ENCODE results near the gene ZG16B. TPM values are rescaled to one million over a fixed set of nuclear protein-coding genes. Genes with fewer than 3 reads are reported as not detected.
A peak's percentile ranks its signal among the peaks of the same experiment; 100 is the strongest.

The ZG16B gene
- total RNA-seq = 0.37 TPM
- long read RNA-seq = 0 reads

GRCh38 chr16:2829501-2830354, at the start of gene ZG16B:
TSS of gene ZG16B (plus strand) at chr16:2830303. CDS start at chr16:2830442, 139 bp downstream.
- no peak for ATAC-seq
- intact Hi-C loops (cut with micrococcal nuclease) = no loop called here
- DNase-seq = no peak

GRCh38 chr16:2782583-2783351, 47.3 kb upstream of the ZG16B start:
- no peak for DNase-seq

GRCh38 chr16:2783581-2784357, 46.3 kb upstream of the ZG16B start:
- DNase-seq = no peak
- intact Hi-C loops (cut with micrococcal nuclease) = no loop called here
- no peak for ATAC-seq

More at GRCh38 chr16:2782583-2783351, 47.3 kb upstream of the ZG16B start:
- intact Hi-C loops (cut with micrococcal nuclease) = no loop called here
- no peak for ATAC-seq

- intact Hi-C loops (cut with micrococcal nuclease) = no loop called here
- ATAC-seq = no peak
- no peak for DNase-seq
Measured at GRCh38 chr16:2784358-2785100, 45.6 kb upstream of the ZG16B start.

GRCh38 chr16:2785101-2785991, 44.8 kb upstream of the ZG16B start:
- intact Hi-C loops (cut with micrococcal nuclease) = no loop called here
- ATAC-seq (peak; percentile 34), DNase-seq (no peak)

- ATAC-seq = no peak
- intact Hi-C loops (cut with micrococcal nuclease) = no loop called here
- DNase-seq = no peak
Measured at GRCh38 chr16:2786061-2786825, 43.9 kb upstream of the ZG16B start.

GRCh38 chr16:2786826-2787151, 43.3 kb upstream of the ZG16B start:
- ATAC-seq (no peak), DNase-seq (no peak)
- intact Hi-C loops (cut with micrococcal nuclease) = no loop called here

GRCh38 chr16:2787406-2787805, 42.7 kb upstream of the ZG16B start, which contains the start of gene PRSS33:
TSS of gene PRSS33 (minus strand) at chr16:2787560. CDS start at chr16:2786547, 1,013 bp downstream.
- no peak for DNase-seq
- intact Hi-C loops (cut with micrococcal nuclease) = no loop called here
- no peak for ATAC-seq

GRCh38 chr16:2787961-2788360, 42.1 kb upstream of the ZG16B start:
- intact Hi-C loops (cut with micrococcal nuclease) = no loop called here
- ATAC-seq = no peak
- DNase-seq = no peak

- ATAC-seq (no peak), DNase-seq (no peak)
- intact Hi-C loops (cut with micrococcal nuclease) = no loop called here
Measured at GRCh38 chr16:2790631-2791030, 39.5 kb upstream of the ZG16B start.

- ATAC-seq (no peak), DNase-seq (no peak)
- intact Hi-C loops (cut with micrococcal nuclease) = no loop called here
Measured at GRCh38 chr16:2791174-2791573, 38.9 kb upstream of the ZG16B start.

- intact Hi-C loops (cut with micrococcal nuclease) = no loop called here
- ATAC-seq (no peak), DNase-seq (no peak)
Measured at GRCh38 chr16:2792940-2793339, 37.2 kb upstream of the ZG16B start.

- ATAC-seq (no peak), DNase-seq (no peak)
- intact Hi-C loops (cut with micrococcal nuclease) = no loop called here
Measured at GRCh38 chr16:2795395-2796143, 34.5 kb upstream of the ZG16B start.

- intact Hi-C loops (cut with micrococcal nuclease) = no loop called here
- DNase-seq (no peak), ATAC-seq (no peak)
Measured at GRCh38 chr16:2798723-2799204, 31.3 kb upstream of the ZG16B start.

GRCh38 chr16:2799205-2799858, 30.8 kb upstream of the ZG16B start:
- ATAC-seq = no peak
- intact Hi-C loops (cut with micrococcal nuclease) = no loop called here

GRCh38 chr16:2799859-2800226, 30.3 kb upstream of the ZG16B start:
- intact Hi-C loops (cut with micrococcal nuclease) = no loop called here
- no peak for ATAC-seq
- DNase-seq = no peak

More at GRCh38 chr16:2799205-2799858, 30.8 kb upstream of the ZG16B start:
- no peak for DNase-seq
